Suprapubic skin (tissue), 4 donors: ENCODE results near the gene KCNK5. TPM values are rescaled to one million over a fixed set of nuclear protein-coding genes. Genes with fewer than 3 reads are reported as not detected.
A peak's percentile ranks its signal among the peaks of the same experiment; 100 is the strongest.

ENCODE experiments used
- DNase-seq, 2 donors: peaks; one replicate each; pipeline ENCODE4 v3.0.0-alpha.2; 2019; ENCODE audit warnings: low spot score in 2 of 2
- H3K27ac ChIP-seq: fragments of 200-600 bp; sonication (generic); one replicate; pipeline ENCODE4 v1.5.1; 2019
- H3K27me3 ChIP-seq: fragments of 200-600 bp; sonication (generic); one replicate; pipeline ENCODE4 v1.5.1; 2019
- H3K36me3 ChIP-seq: fragments of 200-600 bp; sonication (generic); one replicate; pipeline ENCODE4 v1.5.1; 2019
- H3K4me1 ChIP-seq: fragments of 200-600 bp; sonication (generic); one replicate; pipeline ENCODE4 v1.5.1; 2019
- H3K4me3 ChIP-seq: fragments of 200-600 bp; sonication (generic); one replicate; pipeline ENCODE4 v1.5.1; 2019; ENCODE audit warnings: mild to moderate bottlenecking
- H3K9me3 ChIP-seq: fragments of 200-600 bp; sonication (generic); one replicate; pipeline ENCODE4 v1.5.1; 2019
- CTCF ChIP-seq, 2 donors: fragments of 200-600 bp in 1 of 2; fragments of 450-650 bp in 1 of 2; sonication (generic) in 1 of 2; IDR thresholded peaks; one replicate each; pipeline ENCODE4 v1.5.1; 2016 to 2019; ENCODE audit warnings: antibody characterized with exemption in 2 of 2, mild to moderate bottlenecking in 1 of 2, moderate library complexity in 1 of 2
- EP300 ChIP-seq: sonication (generic); formaldehyde crosslinking; IDR thresholded peaks from one replicate; pipeline ENCODE4 v1.6.1; 2017; ENCODE audit warnings: antibody characterized with exemption
- POLR2A ChIP-seq, 2 donors: fragments of 450-650 bp; IDR thresholded peaks; one replicate each; pipeline ENCODE4 v1.6.1; 2017; ENCODE audit warnings: antibody characterized with exemption in 2 of 2, mild to moderate bottlenecking in 2 of 2, moderate library complexity in 2 of 2
- POLR2AphosphoS5 ChIP-seq, 3 donors: sonication (generic); formaldehyde crosslinking; IDR thresholded peaks; one replicate each; pipeline ENCODE4 v1.6.1; 2017; ENCODE audit warnings: antibody characterized with exemption in 3 of 3
- WGBS: methylation state at CpG from one replicate; pipeline ENCODE4 v1.1.5; 2018; 5-methylcytosine and 5-hydroxymethylcytosine counted together
- total RNA-seq, 4 donors: library from RNA; depleted of rRNA; stranded (reverse); fragments of >200 nt; gene quantifications; one replicate each; pipeline ENCODE4 v1.1.0, GENCODE V29; 2016

Gene KCNK5
- total RNA-seq, 4 donors from 2014 or later: 18.6 to 43.9 (median 26.3) TPM

DNA sequence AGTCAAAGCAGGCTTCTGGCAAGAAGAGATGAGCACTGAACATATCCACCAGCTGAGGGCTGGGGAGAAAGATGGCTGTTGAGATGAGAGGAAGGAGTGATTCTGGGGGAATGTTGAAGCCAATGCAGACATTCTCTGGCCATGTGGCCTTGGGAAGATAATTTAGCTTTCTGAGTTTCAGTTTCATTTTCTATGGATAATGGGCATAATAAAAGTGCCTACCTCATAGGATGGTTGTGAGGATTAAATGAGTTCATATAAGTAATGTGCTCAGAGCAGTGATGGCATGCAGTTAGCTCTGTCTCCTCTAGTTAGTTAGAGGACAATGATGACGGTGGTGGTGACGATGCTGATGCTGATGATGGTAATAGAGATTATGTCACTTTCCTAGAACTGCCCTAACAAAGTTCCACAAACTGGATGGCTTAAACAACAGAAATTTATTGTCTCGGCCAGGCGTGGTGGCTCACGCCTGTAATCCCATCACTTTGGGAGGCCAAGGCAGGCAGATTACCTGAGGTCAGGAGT is 18.5 kb upstream of the KCNK5 start:
- no peak overlapping the region for H3K4me3 ChIP-seq
- H3K27ac ChIP-seq: no peak overlapping the region
- H3K36me3 ChIP-seq: no peaks in the 10 kb centered on the region
- TF ChIP-seq CTCF (IDR thresholded peaks at IDR 0.05) (no peak), EP300 (no peak), POLR2AphosphoS5 (IDR thresholded peaks at IDR 0.05) (no peak), POLR2A (IDR thresholded peaks at IDR 0.05) (no peak)
- peaks cover 8% of the 10 kb centered on the region for H3K27me3 ChIP-seq
- DNase-seq: no peak
- no peaks in the 10 kb centered on the region for H3K9me3 ChIP-seq
- peaks cover 6% of the 10 kb centered on the region for H3K4me1 ChIP-seq
- 90% methylated on average over 5 of the region's 5 CpGs for WGBS

GRCh38 chr6:39243809-39244208 is 14.5 kb upstream of the KCNK5 start:
- WGBS: 20% methylated on average over 9 of the region's 9 CpGs
- Histone ChIP-seq H3K4me1 (peaks cover 22% of the 10 kb centered on the region), H3K4me3 (no peak overlapping the region), H3K9me3 (no peaks in the 10 kb centered on the region), H3K27me3 (no peaks in the 10 kb centered on the region), H3K27ac (peak overlapping the region; percentile 83), H3K36me3 (no peaks in the 10 kb centered on the region)
- no peak for TF ChIP-seq EP300
- no peak for TF ChIP-seq CTCF (IDR thresholded peaks at IDR 0.05)
- TF ChIP-seq POLR2A (IDR thresholded peaks at IDR 0.05): no peak
- peak in 1 of 3 donors; percentile 37 for TF ChIP-seq POLR2AphosphoS5 (IDR thresholded peaks at IDR 0.05)
- DNase-seq: peak; percentile 72 to 86

DNA sequence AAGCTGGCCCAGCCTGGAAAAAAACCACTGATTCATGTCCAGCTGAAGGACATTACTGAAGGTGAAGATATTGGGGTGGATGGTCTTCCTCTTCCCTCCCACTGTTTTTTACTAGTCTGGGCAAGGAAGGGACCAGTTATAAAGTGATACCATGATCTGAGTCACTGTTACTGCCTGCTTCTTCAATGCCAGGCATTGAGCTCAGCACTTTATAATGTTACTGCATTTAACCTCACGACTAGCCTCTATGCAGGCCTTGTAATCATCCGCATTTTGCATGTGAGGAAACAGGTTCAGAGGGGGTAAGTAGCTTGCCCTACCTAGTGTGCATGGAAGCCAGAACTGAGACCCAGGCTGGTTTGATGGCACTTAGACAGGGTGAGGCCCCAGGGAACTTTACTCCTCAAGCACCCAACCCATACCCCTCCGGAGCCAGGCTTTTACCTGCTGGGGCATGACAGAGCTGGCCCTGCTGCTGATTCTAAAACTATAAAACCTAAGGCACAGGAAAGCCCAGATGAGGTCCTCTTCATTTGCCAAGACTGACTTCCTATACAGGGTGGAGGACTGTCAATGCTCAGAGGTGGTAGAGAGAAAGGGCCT is 11.0 kb upstream of the KCNK5 start:
- 50% methylated on average over 2 of the region's 3 CpGs for WGBS
- no peak for DNase-seq
- peak overlapping the region; percentile 25 for H3K27ac ChIP-seq
- no peaks in the 10 kb centered on the region for H3K9me3 ChIP-seq
- H3K36me3 ChIP-seq: no peaks in the 10 kb centered on the region
- H3K4me3 ChIP-seq: no peak overlapping the region
- TF ChIP-seq CTCF (IDR thresholded peaks at IDR 0.05) (no peak), EP300 (no peak), POLR2A (IDR thresholded peaks at IDR 0.05) (no peak), POLR2AphosphoS5 (IDR thresholded peaks at IDR 0.05) (no peak)
- no peaks in the 10 kb centered on the region for H3K27me3 ChIP-seq
- peaks cover 22% of the 10 kb centered on the region for H3K4me1 ChIP-seq

- H3K4me1 ChIP-seq: peaks cover 22% of the 10 kb centered on the region
- H3K4me3 ChIP-seq: no peak overlapping the region
- H3K27ac ChIP-seq: peak overlapping the region; percentile 25
- WGBS: 47% methylated on average over 5 of the region's 7 CpGs
- H3K9me3 ChIP-seq: no peaks in the 10 kb centered on the region
- no peaks in the 10 kb centered on the region for H3K27me3 ChIP-seq
- no peaks in the 10 kb centered on the region for H3K36me3 ChIP-seq
- no peak for TF ChIP-seq EP300
- TF ChIP-seq POLR2AphosphoS5 (IDR thresholded peaks at IDR 0.05): no peak
- no peak for TF ChIP-seq POLR2A (IDR thresholded peaks at IDR 0.05)
- TF ChIP-seq CTCF (IDR thresholded peaks at IDR 0.05): no peak
- DNase-seq: no peak
Measured at GRCh38 chr6:39239527-39240154, 10.4 kb upstream of the KCNK5 start.

DNA sequence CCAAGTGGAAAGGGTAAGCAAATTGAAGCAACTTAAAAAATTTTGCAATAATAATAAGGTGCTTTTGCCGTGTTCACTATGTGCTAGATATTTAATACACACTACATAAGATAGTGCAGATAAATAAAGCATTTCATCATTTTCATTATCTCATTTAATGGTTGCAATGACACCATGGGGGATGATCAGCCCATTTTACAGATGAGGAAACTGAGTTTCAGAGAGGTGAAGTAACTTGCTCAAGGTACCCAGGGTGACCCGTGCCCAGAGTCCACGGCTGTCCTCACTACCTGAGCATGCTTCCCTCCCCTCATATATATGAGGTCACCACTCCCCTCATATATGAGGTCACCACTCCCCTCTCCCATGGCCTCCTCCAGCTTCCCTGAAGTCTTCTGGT is 7.5 kb upstream of the KCNK5 start:
- Histone ChIP-seq H3K27ac (no peak overlapping the region), H3K36me3 (no peaks in the 10 kb centered on the region), H3K9me3 (no peaks in the 10 kb centered on the region), H3K27me3 (no peaks in the 10 kb centered on the region), H3K4me1 (peaks cover 16% of the 10 kb centered on the region), H3K4me3 (no peak overlapping the region)
- DNase-seq: no peak
- TF ChIP-seq CTCF (IDR thresholded peaks at IDR 0.05) (no peak), EP300 (no peak), POLR2A (IDR thresholded peaks at IDR 0.05) (no peak), POLR2AphosphoS5 (IDR thresholded peaks at IDR 0.05) (no peak)
- WGBS: 83% methylated on average over 3 of the region's 3 CpGs
